ENCODE results near the gene ASB16.
A peak's percentile ranks its signal among the peaks of the same experiment; 100 is the strongest.
"Not testable (repeated sequence)": the region's sequence is repeated elsewhere in the genome, so short reads cannot be mapped to it uniquely, and the experiment has no call there.

ASB16 gene

DNA sequence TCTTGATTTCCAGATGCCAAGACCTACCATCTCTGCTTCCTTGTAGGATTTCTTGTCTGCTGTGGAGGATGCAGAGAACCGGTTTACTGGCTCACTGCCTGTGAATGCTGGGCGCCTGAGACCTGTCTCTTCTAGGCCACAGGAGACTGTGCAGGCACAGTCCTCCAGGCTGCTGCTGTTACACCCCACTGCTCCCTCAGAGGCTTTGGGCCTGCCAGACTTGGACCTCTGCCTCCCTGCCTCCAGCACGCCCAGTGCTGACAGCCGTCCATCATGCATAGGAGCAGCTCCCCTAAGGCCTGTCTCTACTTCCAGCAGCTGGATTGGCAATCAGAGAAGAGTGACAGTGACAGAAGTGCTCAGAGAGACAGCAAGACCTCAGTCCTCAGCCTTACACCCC, 22.7 kb upstream of the ASB16 start:
- no peak for DNase-seq (ENCODE audit: low spot score)

GRCh38 chr17:44149066-44149465, 21.4 kb upstream of the ASB16 start:
- DNase-seq (ENCODE audit: low spot score) = not testable (repeated sequence)

GRCh38 chr17:44149750-44150329, 20.7 kb upstream of the ASB16 start:
- no peak for DNase-seq (ENCODE audit: low spot score)

- DNase-seq (ENCODE audit: low spot score) = no peak
These were observed 17.6 kb upstream of the ASB16 start for GRCh38 chr17:44152875-44153274.

- no peak for DNase-seq (ENCODE audit: low spot score)
These were observed 15.0 kb upstream of the ASB16 start for GRCh38 chr17:44155488-44155887.

GRCh38 chr17:44159519-44160210, 10.8 kb upstream of the ASB16 start:
- no peak for DNase-seq (ENCODE audit: low spot score)

GRCh38 chr17:44164476-44164875, 6.0 kb upstream of the ASB16 start:
- no peak for DNase-seq (ENCODE audit: low spot score)

DNA sequence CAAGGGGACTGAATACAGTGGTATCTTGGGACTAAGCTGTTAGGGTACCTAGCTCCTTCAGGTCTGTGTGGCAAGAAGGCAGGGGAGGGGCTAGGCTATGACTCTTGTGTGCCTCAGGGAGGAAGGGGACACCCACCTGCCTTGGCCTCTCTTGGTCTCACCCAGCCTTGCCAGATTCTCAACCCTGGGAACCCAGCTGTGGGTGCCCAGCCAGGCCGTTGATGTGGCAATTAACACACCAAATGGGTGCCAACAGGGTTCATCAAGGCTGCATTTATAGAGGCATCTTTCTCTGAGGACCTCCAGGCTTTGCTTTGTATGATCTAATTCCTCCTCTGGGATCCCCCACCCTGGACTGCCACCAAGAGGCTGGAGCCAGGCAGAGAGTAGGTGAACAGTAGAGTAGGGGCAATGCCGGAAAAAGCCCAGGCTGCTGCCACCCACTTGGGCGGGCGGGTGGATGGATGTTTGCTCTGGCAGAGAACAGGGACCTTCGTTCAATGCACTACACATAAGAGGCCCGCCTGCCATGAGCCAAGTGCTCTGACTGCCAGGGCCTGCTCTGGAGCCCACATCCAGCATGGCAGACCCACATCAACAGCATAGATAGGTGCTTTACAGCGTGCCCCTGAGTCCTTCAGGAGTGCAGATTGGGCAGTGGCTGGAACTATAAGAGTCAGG, 3.2 kb upstream of the ASB16 start:
- DNase-seq (ENCODE audit: low spot score) = no peak

- no peak for DNase-seq (ENCODE audit: low spot score)
These were observed 387 bp upstream of the ASB16 start for GRCh38 chr17:44170135-44170498.

DNA sequence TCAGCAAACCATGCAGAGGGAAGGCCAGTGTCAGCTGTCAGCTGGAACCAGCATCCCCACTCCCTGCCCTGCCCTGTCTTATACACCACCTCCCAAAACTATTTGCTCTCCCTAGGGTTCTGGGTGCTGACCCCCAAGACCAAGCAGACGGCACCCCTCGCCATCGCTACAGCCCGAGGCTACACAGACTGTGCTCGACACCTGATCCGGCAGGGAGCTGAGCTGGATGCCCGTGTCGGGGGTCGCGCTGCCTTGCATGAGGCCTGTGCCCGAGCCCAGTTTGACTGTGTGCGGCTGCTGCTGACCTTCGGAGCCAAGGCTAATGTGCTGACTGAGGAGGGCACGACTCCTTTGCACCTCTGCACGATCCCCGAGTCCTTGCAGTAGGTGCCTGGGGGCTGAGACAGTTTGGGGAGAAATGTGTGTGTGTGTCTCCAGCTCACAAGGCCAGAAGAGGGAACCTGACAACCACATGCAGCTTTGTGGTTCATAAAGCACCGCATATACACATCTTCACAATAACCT, 1.5 kb downstream of the ASB16 start:
- DNase-seq (ENCODE audit: low spot score) = no peak

DNA sequence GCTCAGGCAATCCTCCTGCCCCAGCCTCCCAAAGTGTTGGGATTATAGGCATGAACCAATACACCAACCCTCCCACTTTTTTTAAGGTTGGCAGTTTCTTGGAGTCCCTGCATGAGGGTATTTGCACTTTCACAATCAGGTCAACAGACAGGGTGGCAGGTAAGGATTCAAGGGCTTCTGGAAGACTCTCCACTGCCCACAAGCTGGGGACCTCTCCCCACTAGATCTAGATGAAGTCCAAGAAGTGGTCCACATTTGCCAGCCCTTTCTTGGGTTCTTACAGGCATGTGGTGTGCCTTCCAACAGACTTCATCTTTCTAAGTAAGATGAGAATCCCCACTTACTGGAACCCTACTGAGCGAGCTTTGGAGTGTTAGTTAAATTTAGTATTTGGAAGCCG, 3.9 kb downstream of the ASB16 start:
- no peak for DNase-seq (ENCODE audit: low spot score)

DNA sequence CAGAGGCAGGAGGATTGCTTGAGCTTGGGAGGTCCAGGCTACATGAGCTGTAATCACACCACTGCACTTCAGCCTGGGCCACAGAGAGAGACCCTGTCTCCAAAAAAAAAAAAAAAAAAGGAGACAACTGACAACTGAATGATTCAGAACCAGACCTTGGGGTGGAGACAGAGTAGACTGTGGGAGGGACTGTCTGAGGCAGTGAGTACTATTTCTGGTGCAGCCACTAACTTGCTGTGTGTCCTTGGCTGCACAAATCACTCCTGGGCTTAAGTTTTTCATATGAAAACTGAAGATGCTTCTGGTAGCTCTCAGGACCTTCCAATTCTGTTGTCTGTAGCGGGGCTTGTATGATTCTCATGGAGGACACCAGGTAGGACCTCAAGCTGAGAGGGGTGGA, 5.8 kb downstream of the ASB16 start:
- DNase-seq (ENCODE audit: low spot score) = no peak

- DNase-seq (ENCODE audit: low spot score) = no peak
These were observed 6.4 kb downstream of the ASB16 start for GRCh38 chr17:44176671-44177501.

- DNase-seq (ENCODE audit: low spot score) = no peak
These were observed 7.1 kb downstream of the ASB16 start for GRCh38 chr17:44177640-44178039.

- DNase-seq (ENCODE audit: low spot score) = no peak
These were observed 7.6 kb downstream of the ASB16 start for GRCh38 chr17:44178133-44178532.

GRCh38 chr17:44183024-44183423, 12.5 kb downstream of the ASB16 start:
- no peak for DNase-seq (ENCODE audit: low spot score)

GRCh38 chr17:44184212-44184810, 13.8 kb downstream of the ASB16 start:
- DNase-seq (ENCODE audit: low spot score) = no peak

- DNase-seq (ENCODE audit: low spot score) = peak; percentile 100
These were observed 16.0 kb downstream of the ASB16 start, which contains the start of gene TMUB2 for GRCh38 chr17:44186307-44187130. Gene TMUB2 (plus strand): TSS chr17:44186972. CDS start chr17:44187709, 737 bp downstream.

- no peak for DNase-seq (ENCODE audit: low spot score)
These were observed 16.8 kb downstream of the ASB16 start for GRCh38 chr17:44187131-44187899.
